ENCODE results near the gene MAX.

Gene MAX

GRCh38 chr14:65117769-65118745 lies 15.7 kb upstream of the MAX start:
- TF ChIP-seq GATA3 (IDR thresholded peaks at IDR 0.05; ENCODE audit: low read depth, low read length) = no peak
- TF ChIP-seq GATA2 (IDR thresholded peaks at IDR 0.05; ENCODE audit: low read depth, low read length) = no peak

GRCh38 chr14:65115615-65116014 lies 13.3 kb upstream of the MAX start:
- TF ChIP-seq GATA3 (IDR thresholded peaks at IDR 0.05; ENCODE audit: low read depth, low read length) (no peak), GATA2 (IDR thresholded peaks at IDR 0.05; ENCODE audit: low read depth, low read length) (no peak)

- TF ChIP-seq GATA3 (IDR thresholded peaks at IDR 0.05; ENCODE audit: low read depth, low read length) (no peak), GATA2 (IDR thresholded peaks at IDR 0.05; ENCODE audit: low read depth, low read length) (no peak)
Observed at GRCh38 chr14:65110525-65110924, 8.2 kb upstream of the MAX start.

- TF ChIP-seq GATA2 (IDR thresholded peaks at IDR 0.05; ENCODE audit: low read depth, low read length) = no peak
- TF ChIP-seq GATA3 (IDR thresholded peaks at IDR 0.05; ENCODE audit: low read depth, low read length) = no peak
Observed at GRCh38 chr14:65109357-65109756, 7.0 kb upstream of the MAX start.

- TF ChIP-seq GATA3 (IDR thresholded peaks at IDR 0.05; ENCODE audit: low read depth, low read length) = no peak
- TF ChIP-seq GATA2 (IDR thresholded peaks at IDR 0.05; ENCODE audit: low read depth, low read length) = no peak
Observed at GRCh38 chr14:65107200-65107599, 4.9 kb upstream of the MAX start.

GRCh38 chr14:65106736-65107135 lies 4.4 kb upstream of the MAX start:
- TF ChIP-seq GATA2 (IDR thresholded peaks at IDR 0.05; ENCODE audit: low read depth, low read length) (no peak), GATA3 (IDR thresholded peaks at IDR 0.05; ENCODE audit: low read depth, low read length) (no peak)

- TF ChIP-seq GATA3 (IDR thresholded peaks at IDR 0.05; ENCODE audit: low read depth, low read length) (no peak), GATA2 (IDR thresholded peaks at IDR 0.05; ENCODE audit: low read depth, low read length) (no peak)
Observed at GRCh38 chr14:65106316-65106715, 4.0 kb upstream of the MAX start.

GRCh38 chr14:65104791-65105190 lies 2.5 kb upstream of the MAX start:
- TF ChIP-seq GATA3 (IDR thresholded peaks at IDR 0.05; ENCODE audit: low read depth, low read length) (no peak), GATA2 (IDR thresholded peaks at IDR 0.05; ENCODE audit: low read depth, low read length) (no peak)

- TF ChIP-seq GATA2 (IDR thresholded peaks at IDR 0.05; ENCODE audit: low read depth, low read length) = no peak
Observed at GRCh38 chr14:65103150-65103760, 938 bp upstream of the MAX start.

- TF ChIP-seq GATA2 (IDR thresholded peaks at IDR 0.05; ENCODE audit: low read depth, low read length) (no peak), GATA3 (IDR thresholded peaks at IDR 0.05; ENCODE audit: low read depth, low read length) (no peak)
Observed at GRCh38 chr14:65101631-65102440, 481 bp downstream of the MAX start.

GRCh38 chr14:65100922-65101541 lies 1.3 kb downstream of the MAX start:
- TF ChIP-seq GATA3 (IDR thresholded peaks at IDR 0.05; ENCODE audit: low read depth, low read length) (no peak), GATA2 (IDR thresholded peaks at IDR 0.05; ENCODE audit: low read depth, low read length) (no peak)

- TF ChIP-seq GATA3 (IDR thresholded peaks at IDR 0.05; ENCODE audit: low read depth, low read length) (no peak), GATA2 (IDR thresholded peaks at IDR 0.05; ENCODE audit: low read depth, low read length) (no peak)
Observed at GRCh38 chr14:65098586-65098985, 3.7 kb downstream of the MAX start.

GRCh38 chr14:65096323-65097089 lies 5.8 kb downstream of the MAX start:
- TF ChIP-seq GATA3 (IDR thresholded peaks at IDR 0.05; ENCODE audit: low read depth, low read length) = no peak
- no peak for TF ChIP-seq GATA2 (IDR thresholded peaks at IDR 0.05; ENCODE audit: low read depth, low read length)

Measured in SH-SY5Y (cell line).